Fibroblast of the aortic adventitia (primary cell): Measurements from ENCODE around the gene DNAH17. TPM values are rescaled to one million over a fixed set of nuclear protein-coding genes. Genes with fewer than 3 reads are reported as not detected.

Source experiments
- DNase-seq: peaks from one replicate; pipeline ENCODE4 v3.0.0-alpha.2; 2010; ENCODE audit warnings: low read depth
- H3K4me3 ChIP-seq: 2 replicates; pipeline ENCODE4 v1.5.1; 2011; ENCODE audit warnings: low read depth, mild to moderate bottlenecking, control low read depth, low read length, moderate library complexity
- total RNA-seq: library from RNA; depleted of rRNA; stranded (reverse); fragments of >200 nt; gene quantifications from 2 replicates; pipeline ENCODE4 v1.2.3, GENCODE V29; 2012; ENCODE audit warnings: low replicate concordance
- TF ChIP-seq, protein P1 (sequence below): IDR thresholded peaks from 2 replicates; pipeline ENCODE4 v1.5.1; 2011; ENCODE audit warnings: mild to moderate bottlenecking, low read length, control low read depth, inconsistent platforms; ENCODE audit not compliant: insufficient read depth

Gene DNAH17
- total RNA-seq, 1 donor, result not detected

DNA sequence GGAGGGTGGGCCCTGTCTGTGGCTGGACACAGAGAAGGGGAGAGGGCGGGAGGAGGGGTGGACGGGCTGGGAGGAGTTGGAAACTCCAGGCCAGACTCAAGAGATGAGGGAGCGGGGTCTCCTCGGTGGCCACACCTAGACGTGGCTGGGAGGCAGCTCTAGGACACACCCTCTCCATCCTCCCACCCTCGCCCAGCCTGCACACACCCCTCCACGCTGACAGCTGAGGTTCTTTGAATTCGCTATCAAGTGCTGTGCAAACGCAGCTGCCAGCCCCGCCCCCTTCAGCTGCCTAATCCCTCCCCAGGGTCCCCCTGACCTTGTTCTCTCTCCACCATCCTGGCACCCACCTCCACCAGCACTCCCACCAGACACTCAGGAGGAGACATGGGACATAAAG is 48.7 kb downstream of the DNAH17 start:
- no peak overlapping the region for H3K4me3 ChIP-seq
- DNase-seq, result no peak
- TF ChIP-seq, protein P1, sequence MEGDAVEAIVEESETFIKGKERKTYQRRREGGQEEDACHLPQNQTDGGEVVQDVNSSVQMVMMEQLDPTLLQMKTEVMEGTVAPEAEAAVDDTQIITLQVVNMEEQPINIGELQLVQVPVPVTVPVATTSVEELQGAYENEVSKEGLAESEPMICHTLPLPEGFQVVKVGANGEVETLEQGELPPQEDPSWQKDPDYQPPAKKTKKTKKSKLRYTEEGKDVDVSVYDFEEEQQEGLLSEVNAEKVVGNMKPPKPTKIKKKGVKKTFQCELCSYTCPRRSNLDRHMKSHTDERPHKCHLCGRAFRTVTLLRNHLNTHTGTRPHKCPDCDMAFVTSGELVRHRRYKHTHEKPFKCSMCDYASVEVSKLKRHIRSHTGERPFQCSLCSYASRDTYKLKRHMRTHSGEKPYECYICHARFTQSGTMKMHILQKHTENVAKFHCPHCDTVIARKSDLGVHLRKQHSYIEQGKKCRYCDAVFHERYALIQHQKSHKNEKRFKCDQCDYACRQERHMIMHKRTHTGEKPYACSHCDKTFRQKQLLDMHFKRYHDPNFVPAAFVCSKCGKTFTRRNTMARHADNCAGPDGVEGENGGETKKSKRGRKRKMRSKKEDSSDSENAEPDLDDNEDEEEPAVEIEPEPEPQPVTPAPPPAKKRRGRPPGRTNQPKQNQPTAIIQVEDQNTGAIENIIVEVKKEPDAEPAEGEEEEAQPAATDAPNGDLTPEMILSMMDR, result no peak

DNA sequence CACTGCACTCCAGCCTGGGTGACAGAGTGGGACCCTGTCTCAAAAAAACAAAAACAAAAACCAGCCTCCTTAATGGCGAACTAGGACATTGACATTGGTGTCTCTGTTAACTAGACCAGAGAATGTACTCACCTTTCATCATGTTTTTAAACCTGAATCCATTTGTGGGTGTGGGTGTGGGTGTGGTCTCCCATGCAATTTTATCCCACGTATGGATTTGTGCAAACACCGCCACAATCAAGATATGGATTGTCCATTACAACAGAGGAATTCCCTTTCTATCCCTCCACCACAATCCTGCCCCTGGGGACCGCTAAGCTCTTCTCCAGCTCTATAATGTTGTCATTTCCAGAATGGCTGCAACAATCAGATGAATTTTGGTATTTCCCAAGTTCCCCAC is 49.9 kb downstream of the DNAH17 start:
- H3K4me3 ChIP-seq, result no peak overlapping the region
- TF ChIP-seq, protein P1, result no peak
- DNase-seq, result no peak

DNA sequence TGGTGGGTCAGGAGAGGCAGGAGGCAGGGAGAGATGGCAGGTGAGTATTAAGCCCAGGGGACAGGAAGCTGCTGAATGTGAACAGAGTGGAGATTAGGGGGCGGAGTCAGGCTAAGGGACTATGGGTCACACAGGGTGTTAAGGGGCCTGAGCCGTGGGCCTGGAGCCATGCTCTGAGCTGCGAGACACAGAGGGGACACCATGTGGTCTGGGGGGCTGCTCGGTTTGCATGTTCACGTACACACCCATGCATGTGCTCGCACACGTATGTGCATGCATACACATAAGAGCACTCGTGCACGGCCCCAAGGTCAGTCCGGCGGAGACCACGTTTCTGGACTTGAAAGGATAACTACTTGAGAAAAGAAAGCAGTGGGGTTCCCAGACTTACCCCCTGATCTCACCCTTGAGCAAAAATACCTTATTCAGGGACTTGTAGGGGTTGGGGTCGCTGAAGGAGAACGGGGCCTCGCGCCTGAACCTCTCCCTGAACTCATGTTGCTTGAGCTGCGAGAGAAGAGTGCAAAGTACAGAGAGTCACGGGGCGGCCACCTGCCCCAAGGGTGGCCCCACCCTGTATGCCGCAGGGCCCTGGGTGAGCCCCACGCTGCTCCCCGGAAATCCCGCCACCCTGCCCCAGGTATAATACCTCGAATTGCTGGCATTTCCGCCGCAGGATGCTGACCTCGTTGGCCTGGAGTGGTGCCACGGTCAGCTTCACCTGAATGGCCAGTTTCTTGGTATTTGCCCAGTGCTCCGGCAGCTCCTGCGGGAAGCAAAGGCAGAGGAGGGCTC is 50.8 kb downstream of the DNAH17 start:
- TF ChIP-seq, protein P1, result no peak
- H3K4me3 ChIP-seq, result no peak overlapping the region
- DNase-seq, result no peak

DNA sequence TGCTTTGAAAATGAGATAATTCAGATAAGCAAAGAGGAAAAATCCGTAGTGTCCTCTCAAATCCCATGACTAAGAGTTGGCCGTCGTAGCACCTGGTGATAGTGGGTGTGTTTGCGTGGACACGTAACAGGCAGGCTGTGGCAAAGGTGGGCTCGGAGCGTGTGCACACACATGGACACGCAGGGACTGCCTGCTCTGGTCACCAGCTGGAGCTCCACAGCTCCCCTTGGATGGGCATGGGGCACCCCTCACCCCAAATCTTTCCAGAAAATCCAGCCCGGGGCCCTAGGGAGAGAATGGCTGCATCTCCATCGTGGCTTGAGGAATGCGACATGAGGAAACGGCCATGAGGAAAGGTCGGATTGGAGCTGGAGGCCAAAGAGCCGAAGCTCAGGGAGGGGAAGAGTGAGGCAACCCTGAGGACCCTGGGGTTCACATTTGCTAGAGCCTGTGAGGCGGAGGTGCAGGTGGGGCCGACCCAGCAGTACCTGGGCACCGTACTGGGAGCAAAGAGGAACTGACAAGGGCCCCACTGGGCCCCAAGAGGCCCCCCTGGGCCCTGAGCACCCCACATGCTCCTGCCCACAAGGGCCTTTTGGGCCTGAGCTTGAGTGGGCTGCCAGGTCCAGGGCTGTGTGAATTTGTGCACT is 51.6 kb downstream of the DNAH17 start:
- TF ChIP-seq, protein P1, result no peak
- no peak overlapping the region for H3K4me3 ChIP-seq
- DNase-seq, result no peak

DNA sequence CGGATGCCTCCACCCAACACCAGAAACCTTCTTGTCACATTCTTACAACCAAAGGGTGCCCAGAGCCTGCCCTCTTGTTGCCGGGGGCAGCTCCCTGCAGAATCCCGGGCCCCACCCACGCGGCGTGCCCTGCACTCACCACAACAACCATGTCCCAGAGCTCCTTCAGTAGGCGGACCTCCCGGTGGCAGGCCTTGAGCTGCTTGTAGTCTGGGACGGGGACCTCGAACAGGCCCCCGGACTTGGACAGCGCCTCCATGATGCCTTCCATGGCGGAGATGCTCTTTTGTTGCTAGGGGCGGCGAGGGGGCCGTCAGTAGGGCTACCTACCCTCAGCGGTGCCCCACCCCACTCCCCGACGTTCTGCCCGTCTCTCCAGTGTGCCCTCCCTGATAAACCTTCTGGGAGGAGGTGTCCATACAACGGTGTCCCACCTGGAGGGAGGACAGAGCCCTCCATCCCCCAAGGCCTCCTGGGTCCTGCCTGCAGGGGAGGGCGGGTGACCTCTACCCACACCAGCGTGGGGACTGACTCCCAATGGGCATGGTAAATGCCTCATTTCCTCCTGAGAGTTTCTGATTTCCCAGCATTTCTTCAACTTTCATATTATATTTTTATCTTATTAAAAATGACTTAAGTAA is 52.2 kb downstream of the DNAH17 start:
- DNase-seq, result no peak
- TF ChIP-seq, protein P1, result no peak

DNA sequence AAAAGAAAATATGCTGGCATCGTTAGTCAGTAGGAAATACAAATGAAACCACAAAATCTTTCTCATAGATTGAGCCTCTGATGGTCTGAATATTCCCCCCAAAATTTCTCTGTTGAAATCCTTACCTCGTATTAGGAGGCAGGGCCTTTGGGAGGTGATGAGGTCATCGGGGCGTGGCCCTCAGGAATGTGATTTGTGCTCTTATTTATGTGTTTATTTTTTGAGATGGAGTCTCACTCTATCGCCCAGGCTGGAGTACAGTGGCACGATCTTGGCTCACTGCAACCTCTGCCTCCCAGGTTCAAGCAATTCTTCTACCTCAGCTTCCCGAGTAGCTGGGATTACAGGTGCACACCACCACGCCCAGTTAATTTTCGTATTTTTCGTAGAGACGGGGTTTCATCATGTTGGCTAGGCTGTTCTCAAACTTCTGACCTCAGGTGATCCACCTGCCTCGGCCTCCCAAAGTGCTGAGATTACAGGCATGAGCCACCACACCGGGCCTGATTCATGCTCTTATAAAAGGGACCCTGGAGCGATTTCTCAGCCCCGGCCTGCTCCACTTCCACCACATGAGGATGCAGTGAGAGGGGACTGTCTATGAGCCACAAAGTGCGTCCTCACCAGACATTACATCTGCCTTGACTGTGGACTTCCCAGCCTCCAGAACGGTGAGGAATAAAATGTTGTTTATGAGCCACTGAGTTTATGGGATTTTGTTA is 53.1 kb downstream of the DNAH17 start:
- TF ChIP-seq, protein P1, result no peak
- DNase-seq, result no peak

More for the DNA sequence above, 52.2 kb downstream of the DNAH17 start:
- H3K4me3 ChIP-seq, result no peak overlapping the region

More for the DNA sequence above, 53.1 kb downstream of the DNAH17 start:
- H3K4me3 ChIP-seq, result no peak overlapping the region
